ENCODE measurements around the gene LITAFD. TPM values are rescaled to one million over a fixed set of nuclear protein-coding genes. Genes with fewer than 3 reads are reported as not detected.

LITAFD gene
- total RNA-seq, 1 donor from 2014 or later = not detected

DNA sequence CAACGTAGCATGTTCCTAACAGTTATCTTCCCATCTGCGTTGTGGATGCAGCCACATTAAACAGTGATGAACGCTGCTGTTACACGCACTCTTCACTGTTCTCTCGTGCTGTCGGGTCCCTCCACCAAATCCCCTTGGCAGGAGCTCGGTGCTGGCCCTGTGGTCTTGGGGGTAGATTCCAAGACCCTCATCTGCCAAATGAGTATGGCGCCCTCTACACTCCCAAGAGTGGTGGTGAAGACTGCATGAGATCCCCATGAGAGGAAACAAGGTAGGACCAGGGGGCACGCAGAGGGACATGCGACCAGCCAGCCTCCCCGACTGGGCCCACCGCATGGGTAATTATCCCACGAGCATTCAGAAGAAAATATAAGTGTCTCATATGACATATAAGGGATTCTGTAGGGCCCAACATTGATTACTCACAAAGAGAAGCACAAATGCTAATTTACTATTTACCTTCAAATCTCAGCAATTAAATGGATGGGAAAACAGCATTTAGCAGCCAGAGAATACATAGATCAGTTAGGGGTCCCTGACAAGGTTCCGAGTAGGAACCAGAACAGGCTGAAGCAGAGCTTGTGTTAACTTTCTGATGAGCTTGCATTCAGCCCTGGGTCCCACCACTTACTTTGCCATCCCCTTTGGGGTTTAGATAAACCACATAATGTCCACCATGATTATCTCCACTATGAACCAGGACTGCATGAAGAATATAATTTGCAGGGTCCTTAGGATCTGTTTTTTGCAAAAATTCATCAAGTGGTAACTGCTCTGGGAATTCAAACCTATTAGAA, 23.8 kb downstream of the LITAFD start:
- H3K36me3 ChIP-seq = peaks cover 100% of the 10 kb centered on the region
- H3K27ac ChIP-seq = no peak overlapping the region
- TF ChIP-seq CTCF (IDR thresholded peaks at IDR 0.05) = no peak
- ATAC-seq = no peak
- no peak for DNase-seq
- intact Hi-C loops (cut with DNase I) = no loop called here
- H3K27me3 ChIP-seq (ENCODE audit: low read depth) = no peaks in the 10 kb centered on the region
- H3K9me3 ChIP-seq = no peaks in the 10 kb centered on the region
- H3K4me3 ChIP-seq = no peak overlapping the region
- H3K4me1 ChIP-seq = no peaks in the 10 kb centered on the region

DNA sequence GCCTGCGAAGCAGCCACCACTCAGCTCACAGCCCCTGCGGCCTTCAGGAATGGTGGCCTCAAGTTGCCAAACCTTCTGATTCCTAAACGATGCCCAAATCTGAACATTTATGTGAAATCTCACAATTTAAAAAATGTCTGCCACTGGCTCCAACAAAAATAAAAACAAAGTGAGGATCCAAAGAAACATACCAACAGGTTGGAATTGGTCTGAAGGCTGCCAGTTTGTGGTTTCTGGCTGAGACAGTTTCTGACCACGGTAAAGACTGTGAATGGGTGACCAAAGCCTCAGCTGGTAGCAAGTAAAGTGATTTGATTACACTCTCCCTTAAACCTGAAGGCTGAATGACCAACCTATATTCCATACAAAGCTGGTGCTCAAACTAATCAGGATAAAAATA, 24.9 kb downstream of the LITAFD start:
- peaks cover 100% of the 10 kb centered on the region for H3K36me3 ChIP-seq
- H3K4me1 ChIP-seq = no peaks in the 10 kb centered on the region
- no peak for TF ChIP-seq CTCF (IDR thresholded peaks at IDR 0.05)
- H3K4me3 ChIP-seq = no peak overlapping the region
- no peak for ATAC-seq
- no peaks in the 10 kb centered on the region for H3K9me3 ChIP-seq
- DNase-seq = no peak
- no peaks in the 10 kb centered on the region for H3K27me3 ChIP-seq (ENCODE audit: low read depth)
- H3K27ac ChIP-seq = no peak overlapping the region
- intact Hi-C loops (cut with DNase I) = no loop called here

GRCh38 chr16:8908810-8909468, 26.8 kb downstream of the LITAFD start:
- no peak overlapping the region for H3K4me3 ChIP-seq
- no peak for ATAC-seq

GRCh38 chr16:8910811-8911210, 28.7 kb downstream of the LITAFD start:
- no peak for TF ChIP-seq CTCF (IDR thresholded peaks at IDR 0.05)
- H3K27me3 ChIP-seq (ENCODE audit: low read depth) = no peaks in the 10 kb centered on the region
- H3K4me3 ChIP-seq = no peak overlapping the region
- no peak for DNase-seq
- H3K4me1 ChIP-seq = no peaks in the 10 kb centered on the region
- H3K9me3 ChIP-seq = no peaks in the 10 kb centered on the region
- peaks cover 99% of the 10 kb centered on the region for H3K36me3 ChIP-seq
- H3K27ac ChIP-seq = no peak overlapping the region
- intact Hi-C loops (cut with DNase I) = no loop called here
- ATAC-seq = no peak

More at GRCh38 chr16:8908810-8909468, 26.8 kb downstream of the LITAFD start:
- H3K27ac ChIP-seq = no peak overlapping the region
- intact Hi-C loops (cut with DNase I) = no loop called here
- no peak for TF ChIP-seq CTCF (IDR thresholded peaks at IDR 0.05)
- DNase-seq = no peak
- no peaks in the 10 kb centered on the region for H3K9me3 ChIP-seq
- H3K4me1 ChIP-seq = no peaks in the 10 kb centered on the region
- H3K36me3 ChIP-seq = peaks cover 99% of the 10 kb centered on the region
- no peaks in the 10 kb centered on the region for H3K27me3 ChIP-seq (ENCODE audit: low read depth)

- H3K27me3 ChIP-seq (ENCODE audit: low read depth) = no peaks in the 10 kb centered on the region
- DNase-seq (no peak), ATAC-seq (no peak)
- no peak overlapping the region for H3K27ac ChIP-seq
- no peak for TF ChIP-seq CTCF (IDR thresholded peaks at IDR 0.05)
- H3K36me3 ChIP-seq = peaks cover 99% of the 10 kb centered on the region
- no peaks in the 10 kb centered on the region for H3K9me3 ChIP-seq
- H3K4me1 ChIP-seq = no peaks in the 10 kb centered on the region
- no peak overlapping the region for H3K4me3 ChIP-seq
- intact Hi-C loops (cut with DNase I) = no loop called here
Observed at GRCh38 chr16:8912793-8913192, 30.6 kb downstream of the LITAFD start.

Data from lower lobe of right lung (tissue), 2 donors.